Activated T-helper 2 cell treated with anti-CD3 and anti-CD28 coated beads, Interferon-gamma antibody, Interleukin-2, Interleukin-4, amounts not matched to agents 10 μg/mL and 5 μg/mL and 100 μg/mL, durations not matched to agents 14 hours and 24 hours and 36 hours (primary cell): ENCODE measurements around the gene CDH22. TPM values are rescaled to one million over a fixed set of nuclear protein-coding genes. Genes with fewer than 3 reads are reported as not detected.

Experiments
- DNase-seq: peaks from one replicate; pipeline ENCODE4 v3.0.0; 2021; ENCODE audit warnings: low spot score
- H3K27ac Mint-ChIP-seq: one replicate; pipeline ENCODE4 v1.8.0; 2021; ENCODE audit warnings: mixed read lengths
- H3K27me3 Mint-ChIP-seq: one replicate; pipeline ENCODE4 v1.8.0; 2021; ENCODE audit warnings: low read depth, mixed read lengths
- H3K36me3 Mint-ChIP-seq: one replicate; pipeline ENCODE4 v1.8.0; 2021; ENCODE audit warnings: low read depth, mixed read lengths
- H3K4me1 Mint-ChIP-seq: one replicate; pipeline ENCODE4 v1.8.0; 2021; ENCODE audit warnings: low read depth, mixed read lengths
- H3K4me3 Mint-ChIP-seq: one replicate; pipeline ENCODE4 v1.8.0; 2021; ENCODE audit warnings: low read depth, mild to moderate bottlenecking, moderate library complexity, mixed read lengths
- H3K9me3 Mint-ChIP-seq: one replicate; pipeline ENCODE4 v1.8.0; 2021; ENCODE audit warnings: mixed read lengths
- intact Hi-C: fragments of 100-400 bp; cut with micrococcal nuclease; formaldehyde crosslinking; loops from one replicate; pipeline ENCODE4 v1.15.1; 2023
- total RNA-seq: library from RNA; stranded (reverse); gene quantifications from 2 replicates; pipeline ENCODE4 v1.2.3, GENCODE V29; 2022

The CDH22 gene
- total RNA-seq, 1 donor from 2014 or later = not detected

DNA sequence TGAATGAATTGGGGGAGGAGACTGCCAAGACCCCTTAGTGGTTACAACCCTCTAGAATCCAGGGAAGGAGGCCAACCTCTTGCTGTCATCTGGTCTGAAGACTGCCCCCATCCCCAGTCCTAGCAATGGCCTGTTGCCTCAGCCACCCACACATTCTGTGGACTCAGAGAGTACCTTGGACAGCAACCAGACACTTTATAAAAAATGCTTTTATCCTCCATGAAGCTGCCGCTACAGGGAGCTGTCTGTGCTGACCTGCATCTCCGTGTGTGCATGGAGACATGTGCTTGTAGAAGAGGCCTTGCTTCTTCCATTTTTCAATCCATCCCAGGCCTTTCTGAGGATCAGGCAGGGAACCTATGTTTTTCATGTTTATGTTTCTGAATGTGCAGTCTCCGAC lies 15.2 kb downstream of the CDH22 start:
- H3K27me3 Mint-ChIP-seq = peaks cover 8% of the 10 kb centered on the region

DNA sequence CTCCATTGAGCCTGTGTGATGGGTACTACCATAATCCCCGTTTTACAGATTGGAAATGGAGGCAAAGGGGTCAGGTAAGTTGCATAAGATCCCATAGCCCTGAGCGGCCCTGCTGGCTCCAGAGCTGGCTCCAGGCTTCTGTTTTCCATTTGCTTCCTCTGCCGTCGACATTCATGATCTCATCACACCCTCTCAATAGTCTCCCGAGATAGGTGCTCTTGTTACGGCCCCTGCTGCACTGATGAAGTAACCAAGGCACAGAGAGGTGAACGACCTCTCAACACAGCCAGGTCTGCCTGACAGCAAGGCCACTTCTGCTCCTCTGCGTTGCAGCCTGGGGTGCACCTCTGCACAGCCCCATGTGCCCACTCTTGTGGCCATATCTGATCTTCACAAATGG lies 16.9 kb downstream of the CDH22 start:
- intact Hi-C loops = no loop called here
- no peak overlapping the region for H3K4me3 Mint-ChIP-seq
- no peaks in the 10 kb centered on the region for H3K4me1 Mint-ChIP-seq
- DNase-seq = no peak
- peaks cover 8% of the 10 kb centered on the region for H3K27me3 Mint-ChIP-seq
- H3K36me3 Mint-ChIP-seq = no peaks in the 10 kb centered on the region
- no peak overlapping the region for H3K27ac Mint-ChIP-seq
- H3K9me3 Mint-ChIP-seq = no peaks in the 10 kb centered on the region

More for the DNA sequence above, 15.2 kb downstream of the CDH22 start:
- no peak for DNase-seq
- Mint-ChIP-seq H3K4me3 (no peak overlapping the region), H3K36me3 (no peaks in the 10 kb centered on the region), H3K4me1 (no peaks in the 10 kb centered on the region), H3K27ac (no peak overlapping the region), H3K9me3 (no peaks in the 10 kb centered on the region)
- intact Hi-C loops = no loop called here

DNA sequence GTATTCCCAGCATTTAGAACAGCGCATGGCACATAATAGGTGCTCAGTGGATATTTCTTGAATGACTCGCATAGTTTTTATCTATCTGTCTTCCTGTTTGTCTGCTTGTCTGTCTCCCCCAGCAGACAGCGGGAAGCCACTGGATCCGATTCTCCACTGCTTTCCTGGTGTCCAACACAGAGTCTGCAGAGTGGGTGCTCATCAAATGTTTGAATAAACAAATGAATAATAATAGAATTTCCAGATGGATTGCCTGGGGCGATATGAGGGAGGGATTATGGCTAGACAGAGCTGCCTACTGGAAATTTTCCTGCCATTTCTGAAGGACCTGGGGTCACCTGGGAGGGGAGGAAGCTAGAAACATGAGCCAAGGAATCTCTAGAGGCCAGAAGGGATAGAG lies 18.9 kb downstream of the CDH22 start:
- no peaks in the 10 kb centered on the region for H3K9me3 Mint-ChIP-seq
- no peak overlapping the region for H3K4me3 Mint-ChIP-seq
- intact Hi-C loops = no loop called here
- H3K36me3 Mint-ChIP-seq = no peaks in the 10 kb centered on the region
- no peak overlapping the region for H3K27ac Mint-ChIP-seq
- peaks cover 8% of the 10 kb centered on the region for H3K27me3 Mint-ChIP-seq
- no peaks in the 10 kb centered on the region for H3K4me1 Mint-ChIP-seq
- no peak for DNase-seq

DNA sequence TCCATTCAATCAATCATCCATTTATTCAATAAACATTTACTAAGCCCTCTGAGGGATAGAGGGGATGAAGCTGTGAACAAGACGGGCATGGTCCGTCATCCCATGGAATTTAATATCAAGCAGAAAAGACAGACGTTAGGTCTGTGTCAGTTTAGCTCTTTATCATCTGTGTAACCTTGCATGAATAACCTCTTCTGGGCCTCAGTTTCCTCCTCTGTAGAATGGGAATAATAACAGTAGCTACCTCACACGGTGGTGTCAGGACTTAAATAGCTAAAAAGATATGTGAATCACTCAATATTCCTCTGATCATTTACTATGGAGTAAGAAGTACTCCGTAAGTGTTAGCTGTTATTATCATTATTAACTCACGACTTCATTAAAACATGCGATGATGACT lies 21.3 kb downstream of the CDH22 start:
- DNase-seq = no peak
- intact Hi-C loops = no loop called here
- H3K9me3 Mint-ChIP-seq = no peaks in the 10 kb centered on the region
- H3K27ac Mint-ChIP-seq = no peak overlapping the region
- no peak overlapping the region for H3K4me3 Mint-ChIP-seq
- H3K4me1 Mint-ChIP-seq = no peaks in the 10 kb centered on the region
- peaks cover 11% of the 10 kb centered on the region for H3K27me3 Mint-ChIP-seq
- no peaks in the 10 kb centered on the region for H3K36me3 Mint-ChIP-seq

DNA sequence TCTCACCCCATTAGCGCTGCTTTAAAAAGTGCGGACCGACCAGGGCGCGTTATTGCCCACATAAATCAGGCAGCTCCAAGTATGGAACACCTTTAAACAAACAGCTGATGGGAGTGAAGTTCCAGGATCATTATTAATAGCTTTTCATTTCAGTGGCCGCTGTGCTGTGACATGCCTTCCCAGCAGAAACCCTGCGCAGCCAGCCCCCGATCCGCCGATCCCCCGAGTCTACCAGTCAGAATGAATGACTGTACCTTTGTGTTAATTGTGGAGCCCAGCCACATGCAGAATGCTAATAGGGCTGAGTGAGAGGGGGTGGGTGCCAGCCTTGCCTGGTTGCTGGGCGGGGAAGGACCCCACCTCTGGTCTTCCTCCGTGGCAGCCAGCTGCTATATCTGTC lies 21.9 kb downstream of the CDH22 start:
- no peaks in the 10 kb centered on the region for H3K36me3 Mint-ChIP-seq
- H3K4me1 Mint-ChIP-seq = no peaks in the 10 kb centered on the region
- H3K27me3 Mint-ChIP-seq = peaks cover 15% of the 10 kb centered on the region
- no peak overlapping the region for H3K27ac Mint-ChIP-seq
- no peak for DNase-seq
- no peaks in the 10 kb centered on the region for H3K9me3 Mint-ChIP-seq
- intact Hi-C loops = no loop called here
- H3K4me3 Mint-ChIP-seq = no peak overlapping the region

DNA sequence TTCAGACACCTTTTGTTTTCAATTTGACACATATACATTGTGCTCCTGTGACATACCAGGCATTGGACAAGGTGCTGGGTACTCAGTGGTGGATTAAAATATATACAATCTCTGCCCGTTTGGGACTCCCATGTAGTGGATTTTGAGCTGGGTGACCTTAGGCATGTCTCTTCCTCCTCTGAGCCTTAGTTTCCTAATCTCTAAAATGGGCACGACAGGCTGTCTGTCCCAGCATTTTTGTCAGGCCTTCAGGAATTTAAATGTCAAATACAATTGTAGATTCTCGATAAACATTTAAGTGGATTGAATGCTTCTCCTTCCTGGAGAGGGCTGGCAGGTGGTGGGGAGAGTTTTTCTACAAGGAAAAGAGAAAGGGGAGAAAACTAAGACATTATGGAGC lies 22.6 kb downstream of the CDH22 start:
- no peak overlapping the region for H3K4me3 Mint-ChIP-seq
- no peaks in the 10 kb centered on the region for H3K36me3 Mint-ChIP-seq
- H3K27me3 Mint-ChIP-seq = peaks cover 15% of the 10 kb centered on the region
- H3K9me3 Mint-ChIP-seq = no peaks in the 10 kb centered on the region
- H3K27ac Mint-ChIP-seq = no peak overlapping the region
- H3K4me1 Mint-ChIP-seq = no peaks in the 10 kb centered on the region
- DNase-seq = no peak
- intact Hi-C loops = no loop called here

DNA sequence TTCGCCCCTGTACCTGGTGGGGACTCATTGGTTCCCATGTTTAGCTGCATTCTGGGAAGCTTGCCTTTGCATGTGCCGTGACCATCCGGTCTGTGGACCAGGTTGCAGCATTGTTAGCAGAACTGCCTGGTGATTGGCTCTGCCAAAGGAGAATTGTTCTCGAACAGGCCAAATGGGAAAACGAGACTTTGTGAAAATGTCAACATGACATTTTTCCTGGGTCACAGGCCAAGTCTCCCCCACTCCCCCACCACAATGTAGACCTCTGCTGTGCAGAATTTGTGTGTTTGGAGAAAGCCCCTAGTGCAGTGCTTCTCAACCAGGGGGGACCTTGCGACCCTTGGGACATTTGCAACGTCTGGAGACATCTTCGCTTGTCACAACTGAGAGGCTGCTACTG lies 23.2 kb downstream of the CDH22 start:
- DNase-seq = no peak
- intact Hi-C loops = no loop called here
- Mint-ChIP-seq H3K27me3 (peaks cover 10% of the 10 kb centered on the region), H3K9me3 (no peaks in the 10 kb centered on the region), H3K36me3 (no peaks in the 10 kb centered on the region), H3K4me1 (no peaks in the 10 kb centered on the region), H3K4me3 (no peak overlapping the region), H3K27ac (no peak overlapping the region)

DNA sequence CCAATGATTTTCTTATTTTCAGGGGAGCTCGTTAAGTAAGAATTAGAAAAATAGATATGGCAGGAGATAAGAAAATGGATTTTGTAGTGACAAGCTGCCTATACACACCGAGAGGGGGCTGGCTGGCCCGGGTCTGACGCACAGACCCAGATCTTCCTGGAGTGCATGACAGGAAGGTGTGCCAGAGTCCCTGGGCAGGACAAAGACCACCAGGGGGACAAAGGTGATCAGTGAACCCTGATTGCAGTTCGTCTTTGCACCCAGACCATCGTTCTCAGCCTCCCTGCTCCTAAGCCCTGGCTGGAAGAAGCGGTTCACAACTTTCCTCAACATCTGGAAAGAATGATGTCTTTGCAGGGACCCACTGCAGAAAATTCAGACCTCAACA lies 24.3 kb downstream of the CDH22 start:
- Mint-ChIP-seq H3K27ac (no peak overlapping the region), H3K9me3 (no peaks in the 10 kb centered on the region), H3K4me1 (no peaks in the 10 kb centered on the region), H3K27me3 (peaks cover 12% of the 10 kb centered on the region), H3K36me3 (no peaks in the 10 kb centered on the region), H3K4me3 (no peak overlapping the region)
- intact Hi-C loops = no loop called here
- no peak for DNase-seq

DNA sequence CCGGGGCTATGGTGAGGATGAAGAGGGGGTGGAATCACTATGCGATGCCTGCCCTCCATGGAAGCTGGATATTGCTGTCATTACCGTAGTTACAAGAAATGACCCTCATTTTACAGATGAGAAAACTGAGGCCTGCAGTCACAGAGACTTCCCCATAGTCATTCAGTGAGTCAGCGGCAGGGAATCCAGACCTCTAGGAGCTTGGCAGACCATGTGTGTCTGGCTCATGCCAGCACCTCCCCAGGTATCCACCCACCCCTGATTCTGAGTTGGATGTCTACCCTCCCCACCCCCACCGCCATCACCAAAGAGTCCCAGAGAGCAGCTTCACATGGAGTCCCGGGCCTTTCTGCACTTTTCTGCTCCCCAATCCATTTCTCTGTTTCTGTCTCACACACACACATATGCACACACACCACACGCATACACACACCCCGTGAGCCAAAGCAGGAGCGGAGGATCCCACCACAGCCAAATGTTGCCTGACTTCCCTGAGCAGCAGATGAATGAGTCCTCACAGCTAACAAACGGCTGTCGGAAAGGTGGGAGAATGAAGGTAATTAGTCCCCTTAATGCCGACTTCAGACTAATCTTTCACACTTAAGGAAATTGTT lies 24.8 kb downstream of the CDH22 start:
- Mint-ChIP-seq H3K4me1 (no peaks in the 10 kb centered on the region), H3K27me3 (peaks cover 13% of the 10 kb centered on the region)

DNA sequence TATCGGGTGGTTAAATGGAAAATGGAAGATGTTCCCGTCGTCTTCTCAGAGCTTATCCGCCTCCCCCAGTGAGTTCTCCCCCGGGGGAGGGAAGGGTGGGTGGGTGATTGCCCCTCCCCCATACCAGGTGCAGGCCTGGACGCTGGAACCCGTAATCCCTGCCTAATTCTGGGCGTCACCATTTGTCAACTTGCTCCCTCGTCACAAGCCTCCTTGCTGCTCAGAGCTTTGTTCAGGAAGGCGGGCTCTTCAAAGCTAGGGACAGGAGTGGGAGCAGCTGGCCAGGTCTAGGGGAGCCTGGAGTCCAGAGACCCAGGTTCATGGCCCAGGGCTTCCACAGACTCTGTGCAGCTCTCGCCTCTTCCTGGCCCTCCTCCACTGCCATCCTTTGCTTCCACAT lies 25.6 kb downstream of the CDH22 start:
- H3K36me3 Mint-ChIP-seq = no peaks in the 10 kb centered on the region
- intact Hi-C loops = no loop called here
- H3K9me3 Mint-ChIP-seq = no peaks in the 10 kb centered on the region
- peaks cover 16% of the 10 kb centered on the region for H3K27me3 Mint-ChIP-seq
- no peak overlapping the region for H3K27ac Mint-ChIP-seq
- H3K4me1 Mint-ChIP-seq = no peaks in the 10 kb centered on the region
- no peak for DNase-seq
- no peak overlapping the region for H3K4me3 Mint-ChIP-seq

More for the DNA sequence above, 24.8 kb downstream of the CDH22 start:
- no peaks in the 10 kb centered on the region for H3K9me3 Mint-ChIP-seq
- intact Hi-C loops = no loop called here
- no peak for DNase-seq
- no peak overlapping the region for H3K27ac Mint-ChIP-seq
- H3K4me3 Mint-ChIP-seq = no peak overlapping the region
- H3K36me3 Mint-ChIP-seq = no peaks in the 10 kb centered on the region

DNA sequence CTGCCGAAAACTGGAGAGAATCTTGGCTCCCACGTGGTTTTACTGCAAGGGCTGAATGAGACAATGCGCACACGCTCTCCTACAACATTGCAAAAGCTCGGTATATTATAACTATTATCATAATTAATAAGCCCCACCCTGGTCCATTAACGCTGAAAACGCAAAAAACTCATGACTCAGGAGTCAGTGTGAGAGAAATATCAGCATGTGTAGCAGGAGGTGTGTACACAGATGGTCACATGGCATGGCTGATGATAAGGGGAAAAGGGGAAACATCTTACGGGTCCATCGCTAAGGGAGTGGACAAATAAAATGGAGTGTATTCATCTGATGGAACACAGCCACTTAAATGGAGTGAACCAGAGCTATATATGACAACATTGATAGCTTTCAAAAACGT lies 29.2 kb downstream of the CDH22 start:
- Mint-ChIP-seq H3K4me3 (no peak overlapping the region), H3K36me3 (no peaks in the 10 kb centered on the region), H3K27me3 (peaks cover 21% of the 10 kb centered on the region), H3K27ac (no peak overlapping the region), H3K9me3 (no peaks in the 10 kb centered on the region), H3K4me1 (no peaks in the 10 kb centered on the region)
- DNase-seq = no peak
- intact Hi-C loops = no loop called here

DNA sequence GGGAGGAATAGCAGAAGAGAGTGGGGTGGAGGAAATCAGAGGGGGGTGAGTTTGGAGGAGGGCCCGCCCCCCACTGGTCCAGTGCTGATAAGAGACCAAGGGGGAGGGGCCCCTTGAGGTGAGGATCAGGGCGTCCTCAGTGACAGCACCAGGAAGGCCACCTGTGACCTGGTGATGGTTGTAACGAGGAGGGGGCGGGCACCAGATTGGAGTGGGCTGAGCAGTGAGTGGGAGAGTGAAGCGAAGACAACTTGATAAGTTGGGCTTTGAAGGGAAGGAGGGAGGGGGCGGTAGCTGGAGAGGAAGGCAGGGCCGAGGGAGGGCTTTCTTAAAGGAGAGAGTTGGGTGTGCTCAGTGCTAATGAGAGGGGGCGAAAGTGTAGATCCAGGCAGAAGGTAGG lies 30.7 kb downstream of the CDH22 start:
- H3K27me3 Mint-ChIP-seq = peaks cover 21% of the 10 kb centered on the region
- no peaks in the 10 kb centered on the region for H3K36me3 Mint-ChIP-seq
- H3K9me3 Mint-ChIP-seq = no peaks in the 10 kb centered on the region
- intact Hi-C loops = no loop called here
- H3K27ac Mint-ChIP-seq = no peak overlapping the region
- DNase-seq = no peak
- no peaks in the 10 kb centered on the region for H3K4me1 Mint-ChIP-seq
- H3K4me3 Mint-ChIP-seq = no peak overlapping the region

DNA sequence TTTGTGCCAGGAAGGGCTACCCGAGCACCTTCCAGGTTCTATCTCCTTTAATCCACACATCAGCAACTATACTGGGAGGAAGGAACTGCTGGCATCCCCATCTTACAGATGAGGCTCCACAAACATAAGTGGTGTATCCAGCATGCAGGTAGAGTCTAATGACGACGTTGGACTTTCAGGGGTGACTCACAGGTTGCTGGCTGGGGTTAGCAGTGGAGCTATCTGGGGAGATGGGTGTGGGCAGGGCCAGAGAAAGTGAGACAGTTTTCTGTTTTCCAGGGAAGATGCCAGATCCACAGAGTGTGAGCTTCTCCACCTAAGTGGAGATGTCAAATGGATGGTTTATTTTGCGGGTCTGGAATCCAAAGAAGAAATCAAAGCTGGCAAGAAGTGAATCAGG lies 31.8 kb downstream of the CDH22 start:
- no peak overlapping the region for H3K27ac Mint-ChIP-seq
- H3K4me1 Mint-ChIP-seq = no peaks in the 10 kb centered on the region
- peaks cover 21% of the 10 kb centered on the region for H3K27me3 Mint-ChIP-seq

DNA sequence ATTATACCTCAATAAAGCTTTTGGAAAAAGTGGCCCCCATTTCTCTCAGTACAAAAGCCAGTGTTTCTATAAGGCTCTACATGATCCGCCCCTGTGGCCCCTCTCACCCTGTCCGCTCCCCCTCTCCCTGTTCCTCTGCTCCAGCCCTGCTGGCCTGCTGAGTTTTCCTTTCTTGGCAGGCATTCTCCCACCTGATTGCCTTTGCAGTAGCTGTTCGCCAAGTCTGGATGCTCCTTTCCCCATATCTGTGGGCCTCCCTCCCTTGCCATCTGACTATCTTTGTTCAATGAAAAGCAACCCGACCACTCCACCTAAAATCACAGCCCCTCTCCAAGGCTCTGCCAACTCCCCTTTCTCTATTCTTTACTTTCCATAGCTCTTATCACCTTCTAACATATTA lies 33.2 kb downstream of the CDH22 start:
- H3K36me3 Mint-ChIP-seq = no peaks in the 10 kb centered on the region
- H3K4me3 Mint-ChIP-seq = no peak overlapping the region
- intact Hi-C loops = no loop called here
- no peak overlapping the region for H3K27ac Mint-ChIP-seq
- DNase-seq = no peak
- no peaks in the 10 kb centered on the region for H3K9me3 Mint-ChIP-seq
- no peaks in the 10 kb centered on the region for H3K4me1 Mint-ChIP-seq
- peaks cover 22% of the 10 kb centered on the region for H3K27me3 Mint-ChIP-seq

More for the DNA sequence above, 31.8 kb downstream of the CDH22 start:
- no peak for DNase-seq
- H3K9me3 Mint-ChIP-seq = no peaks in the 10 kb centered on the region
- no peaks in the 10 kb centered on the region for H3K36me3 Mint-ChIP-seq
- intact Hi-C loops = no loop called here
- no peak overlapping the region for H3K4me3 Mint-ChIP-seq
